ENCODE data around the gene OR1I1.

DNA sequence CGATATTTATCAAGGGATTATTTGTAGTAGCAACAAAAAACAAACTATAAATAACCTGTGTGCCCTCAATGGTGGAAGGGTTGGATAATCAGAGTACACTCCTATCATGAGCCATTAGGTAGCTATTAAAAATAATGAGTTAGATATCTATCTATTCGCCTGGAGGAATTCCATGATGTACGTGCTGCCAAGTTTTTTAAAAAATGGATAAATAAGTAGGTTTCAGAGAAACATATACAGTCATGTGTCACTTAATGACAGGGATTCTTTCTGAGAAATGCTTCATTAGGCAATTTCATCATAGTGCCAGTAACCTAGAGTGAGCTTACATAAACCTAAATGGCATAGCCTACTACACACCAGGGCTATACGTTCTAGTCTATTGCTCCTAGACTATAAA, 6.2 kb upstream of the OR1I1 start:
- TF ChIP-seq, protein P1, sequence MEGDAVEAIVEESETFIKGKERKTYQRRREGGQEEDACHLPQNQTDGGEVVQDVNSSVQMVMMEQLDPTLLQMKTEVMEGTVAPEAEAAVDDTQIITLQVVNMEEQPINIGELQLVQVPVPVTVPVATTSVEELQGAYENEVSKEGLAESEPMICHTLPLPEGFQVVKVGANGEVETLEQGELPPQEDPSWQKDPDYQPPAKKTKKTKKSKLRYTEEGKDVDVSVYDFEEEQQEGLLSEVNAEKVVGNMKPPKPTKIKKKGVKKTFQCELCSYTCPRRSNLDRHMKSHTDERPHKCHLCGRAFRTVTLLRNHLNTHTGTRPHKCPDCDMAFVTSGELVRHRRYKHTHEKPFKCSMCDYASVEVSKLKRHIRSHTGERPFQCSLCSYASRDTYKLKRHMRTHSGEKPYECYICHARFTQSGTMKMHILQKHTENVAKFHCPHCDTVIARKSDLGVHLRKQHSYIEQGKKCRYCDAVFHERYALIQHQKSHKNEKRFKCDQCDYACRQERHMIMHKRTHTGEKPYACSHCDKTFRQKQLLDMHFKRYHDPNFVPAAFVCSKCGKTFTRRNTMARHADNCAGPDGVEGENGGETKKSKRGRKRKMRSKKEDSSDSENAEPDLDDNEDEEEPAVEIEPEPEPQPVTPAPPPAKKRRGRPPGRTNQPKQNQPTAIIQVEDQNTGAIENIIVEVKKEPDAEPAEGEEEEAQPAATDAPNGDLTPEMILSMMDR (IDR thresholded peaks at IDR 0.05; ENCODE audit: insufficient read depth, low read length, poor library complexity, severe bottlenecking) = no peak
- TF ChIP-seq EZH2phosphoT487 (conservative IDR thresholded peaks at IDR 0.05; ENCODE audit: low read length) = no peak

Measured in SU-DHL-6 (cell line).